ENCODE data around the gene CCDC183. TPM values are rescaled to one million over a fixed set of nuclear protein-coding genes. Genes with fewer than 3 reads are reported as not detected.

CCDC183 gene
- total and polyA plus RNA-seq, 10 of the 15 experiments (the other 5 are each of a cell fraction or from before 2014, with no cell fraction given) = 0.04 to 1.2 (median 0.55) TPM; not detected in 5

- RAD21 ChIA-PET (ENCODE audit: unreplicated experiment) = no interaction called here
- WGBS (ENCODE audit: insufficient coverage, insufficient replicate concordance, low lambda C conversion rate, missing lambda C conversion rate) = 75% methylated on average over 15 of the region's 15 CpGs
Measured at GRCh38 chr9:136856079-136856476, 59.9 kb downstream of the CCDC183 start.

More at GRCh38 chr9:136856079-136856476, 59.9 kb downstream of the CCDC183 start:
- H3K4me1 ChIP-seq (ENCODE audit: control insufficient read depth, insufficient read depth, low read length) = no peaks in the 10 kb centered on the region
- ATAC-seq = no peak
- CTCF ChIA-PET = interaction anchor here (0.7 kb wide), 1 partner anchor 55 kb away, joined by 3 read pairs; no protein-coding TSS in a partner anchor
- TF ChIP-seq CHD1 (IDR thresholded peaks at IDR 0.05; ENCODE audit: low read depth, low read length) = no peak
- no peak for TF ChIP-seq CTCF (IDR thresholded peaks at IDR 0.05 in 2 of 3, conservative IDR thresholded peaks at IDR 0.05 in 1 of 3; ENCODE audit: control insufficient read depth in 2 of 3, extremely low read depth in 1 of 3, insufficient read depth in 1 of 3, low read depth in 3 of 3, low read length in 3 of 3)
- no peak for TF ChIP-seq BCLAF1 (IDR thresholded peaks at IDR 0.05)
- TF ChIP-seq RAD51 (IDR thresholded peaks at IDR 0.05) = no peak
- TF ChIP-seq NR2C2 (IDR thresholded peaks at IDR 0.05; ENCODE audit: borderline replicate concordance, control insufficient read depth, insufficient read length, low read depth) = no peak
- TF ChIP-seq SMAD1 (IDR thresholded peaks at IDR 0.05; ENCODE audit: low read depth, partially characterized antibody) = no peak
- no peak for TF ChIP-seq BHLHE40 (IDR thresholded peaks at IDR 0.05; ENCODE audit: borderline replicate concordance in 1 of 2, low read depth in 2 of 2, low read length in 1 of 2)
- no peak for TF ChIP-seq IRF5 (IDR thresholded peaks at IDR 0.05; ENCODE audit: borderline replicate concordance)
- H3K79me2 ChIP-seq (ENCODE audit: control insufficient read depth, insufficient read depth, low read length) = no peaks in the 10 kb centered on the region
- H3K9ac ChIP-seq (ENCODE audit: control insufficient read depth, insufficient read depth, low read length) = no peak overlapping the region
- H3K27me3 ChIP-seq (replicated peaks in 1 of 2; ENCODE audit: control insufficient read depth in 2 of 2, insufficient read depth in 2 of 2, low read length in 1 of 2) = no peaks in the 10 kb centered on the region
- intact Hi-C loops (cut with micrococcal nuclease; ENCODE audit: unreplicated experiment) (no loop called here), in situ Hi-C loops (cut with MboI) (no loop called here)
- POLR2A ChIA-PET = interaction anchor here (0.8 kb wide), 1 partner anchor 17 kb away, joined by 5 read pairs; no protein-coding TSS in a partner anchor
- no TSS peak for BruUV-seq (replicated peaks)
- no peak overlapping the region for H3K27ac ChIP-seq (ENCODE audit: control insufficient read depth, insufficient read depth)
- FAIRE-seq = no peak
- no peaks in the 10 kb centered on the region for H3K9me3 ChIP-seq (replicated peaks; ENCODE audit: control insufficient read depth, insufficient read depth, low read length)
- H3K4me2 ChIP-seq (ENCODE audit: control insufficient read depth, insufficient read depth) = no peak overlapping the region
- H2AFZ ChIP-seq (ENCODE audit: control insufficient read depth, low read depth, low read length) = no peak overlapping the region
- peaks cover 0 to 7% of the 10 kb centered on the region in 2 experiments; a peak in 2 of 4 replicates for H3K36me3 ChIP-seq (ENCODE audit: control insufficient read depth in 2 of 2, insufficient read depth in 2 of 2, low read length in 1 of 2)
- SMC1A ChIA-PET (ENCODE audit: uncharacterized antibody, unreplicated experiment) = no interaction called here
- DNase-seq (ENCODE audit: low read depth, low spot score) = no peak
- no peaks in the 10 kb centered on the region for H4K20me1 ChIP-seq (ENCODE audit: control insufficient read depth, insufficient read depth)
- H3K4me3 ChIP-seq = no peak overlapping the region
